HG03175 (cell line): ENCODE data around the gene VPREB3.

Source experiments
- ATAC-seq: cut with Tn5 transposase; IDR thresholded peaks from one replicate; pipeline ENCODE4 v1.9.1; 2021; ENCODE audit warnings: mild to moderate bottlenecking, moderate library complexity; ENCODE audit not compliant: unreplicated experiment

VPREB3 gene

DNA sequence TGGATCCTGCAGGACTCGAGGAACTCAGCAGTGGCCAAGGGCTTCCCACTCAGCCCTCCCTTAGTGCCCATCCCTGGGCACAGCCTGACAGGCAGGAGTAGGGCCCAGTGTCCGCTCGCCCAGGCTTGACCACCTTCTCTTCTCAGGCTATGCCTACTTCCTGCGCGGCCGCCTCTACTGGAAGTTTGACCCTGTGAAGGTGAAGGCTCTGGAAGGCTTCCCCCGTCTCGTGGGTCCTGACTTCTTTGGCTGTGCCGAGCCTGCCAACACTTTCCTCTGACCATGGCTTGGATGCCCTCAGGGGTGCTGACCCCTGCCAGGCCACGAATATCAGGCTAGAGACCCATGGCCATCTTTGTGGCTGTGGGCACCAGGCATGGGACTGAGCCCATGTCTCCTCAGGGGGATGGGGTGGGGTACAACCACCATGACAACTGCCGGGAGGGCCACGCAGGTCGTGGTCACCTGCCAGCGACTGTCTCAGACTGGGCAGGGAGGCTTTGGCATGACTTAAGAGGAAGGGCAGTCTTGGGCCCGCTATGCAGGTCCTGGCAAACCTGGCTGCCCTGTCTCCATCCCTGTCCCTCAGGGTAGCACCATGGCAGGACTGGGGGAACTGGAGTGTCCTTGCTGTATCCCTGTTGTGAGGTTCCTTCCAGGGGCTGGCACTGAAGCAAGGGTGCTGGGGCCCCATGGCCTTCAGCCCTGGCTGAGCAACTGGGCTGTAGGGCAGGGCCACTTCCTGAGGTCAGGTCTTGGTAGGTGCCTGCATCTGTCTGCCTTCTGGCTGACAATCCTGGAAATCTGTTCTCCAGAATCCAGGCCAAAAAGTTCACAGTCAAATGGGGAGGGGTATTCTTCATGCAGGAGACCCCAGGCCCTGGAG, 29.3 kb upstream of the VPREB3 start:
- ATAC-seq, result no peak

DNA sequence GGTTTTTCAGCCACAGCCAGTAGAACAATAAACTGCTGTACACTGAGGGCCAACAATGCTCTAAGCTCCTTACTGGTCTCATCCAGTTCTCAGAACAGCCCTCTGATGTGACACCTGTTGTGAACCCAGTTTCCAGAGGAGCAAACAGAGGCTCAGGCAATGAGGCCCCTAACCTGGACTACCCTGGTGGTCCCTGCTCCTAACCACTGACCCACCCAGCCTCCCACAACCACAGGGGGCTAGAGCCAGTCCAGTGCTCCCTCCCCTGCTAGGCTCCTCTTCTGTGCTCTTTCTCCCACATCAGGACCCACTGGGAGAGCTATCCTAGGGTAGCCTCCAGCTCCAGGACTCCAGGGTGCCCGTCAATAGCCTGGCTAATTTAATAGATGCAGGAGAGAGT, 28.5 kb upstream of the VPREB3 start:
- no peak for ATAC-seq

DNA sequence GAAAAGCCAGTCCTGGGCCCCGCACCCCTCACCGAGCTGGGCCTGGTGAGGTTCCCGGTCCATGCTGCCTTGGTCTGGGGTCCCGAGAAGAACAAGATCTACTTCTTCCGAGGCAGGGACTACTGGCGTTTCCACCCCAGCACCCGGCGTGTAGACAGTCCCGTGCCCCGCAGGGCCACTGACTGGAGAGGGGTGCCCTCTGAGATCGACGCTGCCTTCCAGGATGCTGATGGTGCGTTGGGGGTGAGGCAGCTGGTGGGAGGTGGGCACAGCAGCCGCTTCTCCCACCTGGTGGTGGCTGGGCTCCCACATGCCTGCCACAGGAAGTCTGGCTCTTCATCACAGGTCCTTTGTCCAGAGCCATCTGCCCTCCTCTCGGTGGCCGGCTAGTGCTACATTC, 28.0 kb upstream of the VPREB3 start:
- no peak for ATAC-seq

DNA sequence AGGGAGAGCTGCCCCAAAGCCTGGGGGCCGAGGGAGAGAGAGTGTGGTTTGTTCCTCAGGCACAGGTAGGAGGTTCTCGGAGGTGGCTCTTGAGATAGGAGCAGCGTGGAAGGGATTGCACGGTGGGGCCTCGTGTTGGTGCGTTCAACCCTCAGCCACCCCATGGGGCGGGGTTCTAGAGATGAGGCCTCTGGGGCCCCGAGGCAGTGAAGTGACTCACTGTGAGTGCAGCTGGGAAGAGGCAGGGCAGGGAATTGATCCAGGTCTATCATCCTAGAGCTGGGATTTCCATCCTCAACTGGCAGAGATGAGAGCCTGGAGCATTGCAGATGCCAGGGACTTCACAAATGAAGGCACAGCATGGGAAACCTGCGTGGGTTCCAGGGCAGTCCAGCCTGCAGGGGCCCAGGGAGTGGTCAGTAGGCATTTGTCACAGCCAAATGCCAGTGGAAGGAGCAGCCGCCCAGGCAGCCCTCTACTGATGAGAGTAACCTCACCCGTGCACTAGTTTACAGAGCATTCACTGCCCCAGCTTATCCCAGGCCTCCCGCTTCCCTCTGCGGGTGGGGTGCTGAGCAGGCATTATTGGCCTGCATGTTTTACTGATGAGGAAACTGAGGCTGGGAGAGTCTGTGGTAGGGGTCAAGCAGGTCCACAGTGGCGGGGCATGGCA, 27.4 kb upstream of the VPREB3 start:
- no peak for ATAC-seq

DNA sequence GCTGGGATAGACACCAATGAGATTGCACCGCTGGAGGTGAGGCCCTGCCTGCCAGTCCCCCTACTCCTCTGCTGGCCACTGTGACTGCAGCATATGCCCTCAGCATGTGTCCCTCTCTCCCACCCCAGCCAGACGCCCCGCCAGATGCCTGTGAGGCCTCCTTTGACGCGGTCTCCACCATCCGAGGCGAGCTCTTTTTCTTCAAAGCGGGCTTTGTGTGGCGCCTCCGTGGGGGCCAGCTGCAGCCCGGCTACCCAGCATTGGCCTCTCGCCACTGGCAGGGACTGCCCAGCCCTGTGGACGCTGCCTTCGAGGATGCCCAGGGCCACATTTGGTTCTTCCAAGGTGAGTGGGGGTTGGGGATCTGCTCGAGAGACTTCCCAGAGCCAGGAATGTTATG, 26.8 kb upstream of the VPREB3 start:
- no peak for ATAC-seq

DNA sequence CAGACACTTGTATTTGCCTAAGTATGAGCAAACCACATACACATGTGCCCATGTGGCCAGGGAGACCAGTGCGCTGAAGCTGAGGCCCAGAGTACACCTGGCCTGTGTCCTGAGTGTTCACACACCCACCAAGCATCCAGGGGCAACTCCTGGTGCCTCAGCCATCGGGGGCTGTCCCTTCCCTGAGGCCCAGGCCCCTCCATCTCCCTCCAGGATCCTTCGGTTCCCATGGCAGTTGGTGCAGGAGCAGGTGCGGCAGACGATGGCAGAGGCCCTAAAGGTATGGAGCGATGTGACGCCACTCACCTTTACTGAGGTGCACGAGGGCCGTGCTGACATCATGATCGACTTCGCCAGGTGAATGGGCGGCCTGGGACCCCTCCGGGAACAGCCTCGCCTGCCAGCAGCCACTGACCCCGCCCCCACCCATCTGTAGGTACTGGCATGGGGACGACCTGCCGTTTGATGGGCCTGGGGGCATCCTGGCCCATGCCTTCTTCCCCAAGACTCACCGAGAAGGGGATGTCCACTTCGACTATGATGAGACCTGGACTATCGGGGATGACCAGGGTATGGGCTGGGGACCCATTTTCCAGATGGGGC, 26.0 kb upstream of the VPREB3 start:
- ATAC-seq, result no peak

DNA sequence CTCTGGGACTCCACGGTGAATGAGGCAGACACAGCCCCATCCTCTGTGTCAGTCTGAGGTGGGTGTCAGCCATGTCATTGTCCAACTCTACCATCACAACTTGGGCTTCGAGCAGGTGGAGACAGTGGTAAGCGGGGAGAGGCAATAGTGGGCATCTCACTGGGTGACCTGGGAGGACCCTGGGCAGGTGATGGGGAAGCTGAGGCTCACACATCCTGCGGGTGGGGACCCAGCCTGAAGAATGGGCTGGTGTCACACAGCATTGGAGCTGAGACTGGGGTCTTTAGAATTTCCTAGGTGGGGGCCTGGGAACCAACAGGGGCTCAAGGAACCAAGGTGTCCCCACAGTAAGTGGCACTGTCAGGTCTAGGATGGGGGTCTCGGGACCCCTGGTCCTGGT, 25.5 kb upstream of the VPREB3 start:
- no peak for ATAC-seq

DNA sequence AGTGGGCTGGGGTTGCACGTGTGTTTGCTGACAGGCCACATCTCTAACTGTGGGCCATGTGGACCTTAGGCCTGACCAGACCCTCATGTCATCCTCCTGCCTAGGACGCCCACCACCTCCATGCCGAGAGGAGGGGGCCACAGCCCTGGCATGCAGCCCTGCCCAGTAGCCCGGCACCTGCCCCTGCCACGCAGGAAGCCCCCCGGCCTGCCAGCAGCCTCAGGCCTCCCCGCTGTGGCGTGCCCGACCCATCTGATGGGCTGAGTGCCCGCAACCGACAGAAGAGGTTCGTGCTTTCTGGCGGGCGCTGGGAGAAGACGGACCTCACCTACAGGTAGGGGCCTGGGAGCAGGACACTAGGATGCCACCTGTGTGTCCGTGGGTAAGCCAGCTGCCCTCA, 24.9 kb upstream of the VPREB3 start:
- ATAC-seq, result no peak

DNA sequence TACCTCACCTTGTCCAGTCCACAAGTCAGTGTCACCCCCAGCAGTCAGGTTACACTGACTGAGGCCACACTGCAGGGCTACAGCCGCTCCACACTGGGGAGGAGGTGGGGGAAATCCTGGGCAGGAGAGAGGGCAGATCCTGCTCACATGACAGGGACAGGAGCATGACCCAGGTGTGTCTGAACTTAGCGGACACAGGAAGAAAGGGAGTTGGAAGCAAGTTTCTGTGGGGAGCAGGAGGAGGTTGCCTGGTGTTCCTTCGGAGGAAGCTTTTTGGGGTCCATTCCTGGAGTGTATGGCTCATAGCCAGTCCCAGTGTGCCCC, 24.3 kb upstream of the VPREB3 start:
- ATAC-seq, result no peak

DNA sequence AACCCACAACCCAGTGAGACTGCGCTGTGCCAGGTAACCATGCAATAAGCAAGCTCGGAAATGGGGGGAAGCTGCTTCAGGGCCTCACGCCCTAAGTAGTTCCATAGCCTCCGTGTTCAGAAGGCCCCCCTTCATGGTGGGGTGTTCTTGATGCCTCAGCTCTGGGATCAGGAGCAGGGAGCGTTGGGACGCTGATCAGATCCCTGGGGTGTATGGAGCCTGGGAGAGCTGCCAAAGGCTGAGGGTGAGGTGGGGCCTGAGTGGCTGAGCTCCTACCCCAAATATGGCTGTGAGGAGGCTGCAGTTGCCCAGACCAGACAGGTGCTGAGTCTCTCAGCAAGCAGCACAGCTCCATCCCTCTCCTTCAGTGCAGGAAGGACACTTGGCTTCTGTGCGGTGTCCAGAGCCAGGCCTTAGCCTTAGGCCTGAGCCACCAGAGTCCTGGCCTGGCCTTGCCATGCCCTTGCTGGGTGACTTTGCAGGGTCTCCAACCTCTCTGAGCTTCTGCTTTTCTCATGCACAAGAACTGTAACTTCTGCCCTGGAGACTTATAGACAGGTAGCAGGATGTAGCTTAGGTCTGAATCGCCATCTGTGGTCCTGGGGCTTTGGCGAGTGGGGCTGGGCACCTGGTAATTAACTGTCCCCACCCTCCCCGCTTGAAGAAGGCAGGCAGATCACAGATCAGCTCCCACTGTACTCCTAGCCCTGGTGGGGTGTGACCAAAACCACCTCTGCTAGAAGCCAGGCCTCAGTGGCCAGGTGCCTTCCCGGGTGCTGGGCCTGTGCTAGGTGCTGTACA, 23.8 kb upstream of the VPREB3 start:
- ATAC-seq, result no peak

DNA sequence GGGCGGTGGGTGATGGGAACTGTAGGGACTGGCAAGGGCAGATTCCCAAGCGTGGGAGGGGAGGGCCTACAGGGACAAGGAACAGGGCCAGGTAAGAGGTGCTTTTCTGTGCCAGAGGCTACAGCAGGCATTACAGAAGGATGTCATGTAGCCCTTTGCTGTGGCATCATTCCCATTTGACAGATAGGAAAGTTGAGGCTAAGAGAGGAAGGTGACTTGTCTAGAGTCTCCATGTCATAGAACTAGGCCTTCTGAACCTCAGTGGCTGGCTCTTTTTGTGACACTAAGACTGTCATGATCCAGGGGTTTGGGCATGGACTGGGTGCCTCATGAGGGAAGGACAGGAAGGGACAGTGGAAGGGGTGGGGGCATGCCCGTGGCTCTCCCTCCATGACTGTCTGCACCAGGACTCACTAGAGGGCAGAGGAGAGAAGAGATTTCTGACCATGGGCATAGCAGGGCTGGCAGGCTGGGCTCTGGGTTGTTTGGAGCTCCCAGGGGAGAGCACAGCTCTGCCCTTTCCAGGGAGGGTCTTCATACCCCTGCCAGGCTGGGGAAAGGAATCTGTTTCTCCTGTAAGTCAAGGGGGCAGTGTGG, 21.7 kb upstream of the VPREB3 start:
- ATAC-seq, result no peak

DNA sequence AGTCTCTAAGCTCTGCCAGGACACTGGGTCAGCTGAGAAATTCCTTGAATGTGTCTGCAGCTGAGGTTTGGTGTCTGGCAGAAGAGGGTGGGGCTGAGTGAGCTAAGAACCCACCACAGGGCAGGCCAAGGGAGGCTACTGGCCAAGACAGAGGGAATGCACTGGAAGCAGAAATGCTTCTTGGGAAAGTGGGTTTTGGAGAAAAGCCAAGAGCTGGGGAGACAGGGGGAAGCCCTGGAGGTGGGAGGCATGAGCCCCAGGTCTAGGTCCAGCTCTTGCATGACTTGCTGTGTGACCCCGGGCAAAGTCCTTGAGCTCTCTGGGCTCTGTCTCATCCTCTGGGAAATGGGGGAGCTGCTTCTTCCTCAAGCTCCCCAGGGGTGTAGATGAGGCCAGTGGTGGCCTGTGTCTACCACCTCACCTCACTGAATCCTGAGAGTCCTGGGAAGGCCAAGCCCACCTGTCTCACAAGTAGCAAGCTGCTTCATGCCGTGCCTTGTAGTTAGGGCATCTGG, 20.8 kb upstream of the VPREB3 start:
- ATAC-seq, result no peak

DNA sequence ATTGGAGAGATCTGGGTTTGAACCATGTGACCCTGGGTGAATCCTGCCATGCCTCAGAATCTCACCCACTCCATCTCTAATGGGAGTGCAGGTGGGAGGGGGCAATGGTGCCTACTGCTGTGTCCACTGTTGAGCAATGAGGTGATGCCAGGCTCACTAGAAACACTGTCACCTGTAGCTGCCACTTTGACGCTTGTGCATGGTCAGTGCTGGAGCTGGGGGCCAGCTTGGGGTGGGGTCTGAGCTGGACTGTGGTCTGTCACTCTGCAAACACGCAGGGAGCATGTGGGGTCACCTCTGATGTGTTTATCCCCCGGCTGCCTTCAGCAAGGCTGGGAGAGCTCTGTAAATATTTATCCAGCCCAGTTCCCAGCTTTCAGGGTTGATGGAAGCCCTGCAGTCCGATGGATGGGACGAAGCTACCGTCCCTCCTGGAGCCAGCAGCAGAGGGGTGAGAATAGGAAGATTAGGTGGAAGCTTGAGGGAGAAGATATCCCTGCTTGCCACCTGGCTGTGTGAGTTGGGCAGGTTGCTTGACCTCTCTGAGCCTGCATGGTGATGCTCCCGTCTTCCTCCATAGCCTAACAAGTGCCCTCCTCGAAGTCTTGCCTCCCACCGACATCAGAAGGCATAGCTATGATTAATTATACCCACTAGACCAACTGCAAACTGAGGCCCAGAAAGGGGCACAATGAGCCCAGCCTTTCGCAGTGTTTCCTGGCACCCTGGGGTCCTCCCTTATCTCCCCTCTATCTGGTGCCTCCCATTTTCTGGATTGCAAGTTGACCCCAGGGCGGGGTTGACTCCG, 20.1 kb upstream of the VPREB3 start:
- ATAC-seq, result no peak

DNA sequence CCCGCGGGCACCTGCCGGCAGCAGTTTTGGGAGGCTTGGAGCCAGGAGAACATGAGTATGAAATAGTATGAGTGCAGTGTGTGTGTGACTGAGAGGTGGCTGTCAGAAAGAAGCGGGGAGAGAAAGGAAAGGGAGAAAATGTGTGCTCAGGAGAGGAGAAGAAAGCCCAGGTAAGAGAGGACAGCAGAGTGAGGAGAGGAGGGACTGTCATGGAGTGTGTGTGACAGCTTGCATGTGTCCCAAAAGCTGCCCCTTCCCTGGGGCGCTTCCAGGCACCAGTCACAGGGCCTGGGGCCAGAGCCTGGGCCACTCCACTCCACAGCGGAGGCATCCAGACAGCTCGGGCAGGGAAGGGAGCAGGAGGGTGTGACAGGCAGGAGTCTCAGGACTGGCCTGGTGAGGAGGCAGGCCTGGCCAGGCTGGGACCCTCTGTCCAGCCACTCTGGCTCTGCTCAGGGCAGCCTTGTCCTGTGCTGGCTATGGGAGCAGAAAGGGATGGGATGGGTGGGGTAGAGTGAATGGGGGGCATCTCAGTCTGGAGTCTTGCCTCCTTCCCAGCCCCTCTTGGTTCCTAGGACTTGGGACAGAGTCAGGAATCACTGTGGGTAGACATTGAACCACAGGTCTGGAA, 19.4 kb upstream of the VPREB3 start:
- no peak for ATAC-seq

DNA sequence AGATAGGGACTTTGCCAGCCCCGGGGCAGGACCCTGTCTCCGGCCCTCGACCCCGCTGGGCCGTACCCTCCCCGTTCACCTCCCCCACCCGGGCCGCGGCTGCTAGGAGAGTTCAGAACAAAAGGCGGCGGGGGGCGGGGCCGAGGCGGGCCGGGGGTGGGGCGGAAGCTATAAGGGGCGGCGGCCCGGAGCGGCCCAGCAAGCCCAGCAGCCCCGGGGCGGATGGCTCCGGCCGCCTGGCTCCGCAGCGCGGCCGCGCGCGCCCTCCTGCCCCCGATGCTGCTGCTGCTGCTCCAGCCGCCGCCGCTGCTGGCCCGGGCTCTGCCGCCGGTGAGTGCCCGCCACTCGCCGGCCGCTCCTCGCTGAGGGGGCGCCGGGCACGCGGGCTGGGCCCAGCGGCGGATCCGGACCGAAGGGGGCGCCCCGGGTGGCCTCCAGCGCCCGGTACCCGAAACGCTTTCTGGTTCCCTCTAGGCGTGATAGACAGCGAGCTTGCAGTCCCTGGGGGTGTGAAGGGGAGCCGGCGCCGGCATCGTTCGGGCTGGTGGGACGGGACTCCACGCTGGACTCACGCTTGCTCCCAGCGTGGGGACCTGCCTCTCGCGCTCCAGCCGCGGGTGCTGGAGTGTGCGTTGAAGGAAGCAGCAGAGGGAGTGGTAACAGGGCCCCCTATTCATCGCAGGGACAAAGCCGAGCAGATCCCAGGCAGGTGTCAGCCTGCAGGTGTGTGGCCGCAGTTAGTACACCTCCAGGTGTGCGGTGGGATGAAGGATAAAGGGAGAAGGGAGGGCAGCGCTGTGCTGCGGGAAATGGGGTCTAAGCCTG, 18.6 kb upstream of the VPREB3 start, which contains the start of gene MMP11:
TSS of gene MMP11 (plus strand) at position 201 of the 825 bp plus-strand sequence. CDS start at position 223, 22 bp downstream.
- no peak for ATAC-seq

DNA sequence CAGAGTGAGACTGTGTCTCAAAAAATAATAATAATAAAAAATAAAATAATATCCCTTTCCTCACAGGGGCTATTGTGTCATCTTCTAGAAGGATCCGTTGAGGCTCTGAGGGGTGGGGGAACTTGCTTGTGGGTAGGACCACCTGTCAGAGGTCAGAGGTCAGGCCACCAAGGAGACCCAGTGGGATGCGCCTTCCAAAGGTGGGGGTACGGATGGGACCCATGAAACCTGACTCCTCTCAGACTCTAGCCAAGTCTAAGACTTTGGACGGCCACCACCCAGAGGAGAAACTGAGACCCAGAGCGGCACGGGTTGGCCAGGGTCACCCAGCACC, 18.1 kb upstream of the VPREB3 start:
- no peak for ATAC-seq

DNA sequence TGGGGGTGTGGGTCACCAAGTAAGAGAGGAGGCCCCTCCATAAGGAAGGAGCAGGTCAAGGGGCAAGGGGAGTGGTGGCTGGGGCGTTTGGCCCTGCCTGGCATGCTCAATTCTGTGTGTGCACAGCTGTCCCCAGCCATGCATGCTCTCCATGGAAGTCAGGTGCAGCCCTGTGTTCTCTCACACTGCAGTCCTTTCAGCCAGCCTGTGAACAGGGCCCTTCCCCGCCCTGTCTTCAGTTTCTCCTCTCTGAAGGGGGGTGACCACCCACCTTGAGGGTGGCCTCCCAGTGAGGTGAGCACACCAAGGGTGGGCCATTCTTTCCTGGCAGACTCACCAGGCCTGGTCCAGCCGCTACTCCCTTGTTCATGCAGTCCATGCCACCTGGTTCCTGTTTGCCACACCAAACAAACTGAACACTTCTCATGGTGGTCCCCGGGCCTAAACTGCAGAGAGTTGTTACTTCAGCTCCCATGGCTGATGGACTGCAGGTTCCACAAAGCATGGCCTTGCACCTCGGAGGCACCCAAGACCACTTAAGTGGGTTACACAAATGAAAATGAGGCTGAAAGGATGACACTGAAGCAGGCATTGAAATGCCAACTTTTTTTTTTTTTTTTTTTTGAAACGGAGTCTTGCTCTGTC, 15.2 kb upstream of the VPREB3 start:
- ATAC-seq, result no peak
